A549 treated with RU486 at 1 μM for 4 hours (cell line): ENCODE results near the gene ULBP3. TPM values are rescaled to one million over a fixed set of nuclear protein-coding genes. Genes with fewer than 3 reads are reported as not detected.

Source experiments
- total RNA-seq: library from RNA; stranded (reverse); fragments of 200-300 nt; extraction: Qiagen RNA extraction; gene quantifications from 5 replicates; pipeline ENCODE4 v1.2.3, GENCODE V29; 2022; ENCODE audit warnings: low read depth

The ULBP3 gene
- 3.4 to 4.2 TPM (median 3.8 TPM) in 5 replicates for total RNA-seq

DNA sequence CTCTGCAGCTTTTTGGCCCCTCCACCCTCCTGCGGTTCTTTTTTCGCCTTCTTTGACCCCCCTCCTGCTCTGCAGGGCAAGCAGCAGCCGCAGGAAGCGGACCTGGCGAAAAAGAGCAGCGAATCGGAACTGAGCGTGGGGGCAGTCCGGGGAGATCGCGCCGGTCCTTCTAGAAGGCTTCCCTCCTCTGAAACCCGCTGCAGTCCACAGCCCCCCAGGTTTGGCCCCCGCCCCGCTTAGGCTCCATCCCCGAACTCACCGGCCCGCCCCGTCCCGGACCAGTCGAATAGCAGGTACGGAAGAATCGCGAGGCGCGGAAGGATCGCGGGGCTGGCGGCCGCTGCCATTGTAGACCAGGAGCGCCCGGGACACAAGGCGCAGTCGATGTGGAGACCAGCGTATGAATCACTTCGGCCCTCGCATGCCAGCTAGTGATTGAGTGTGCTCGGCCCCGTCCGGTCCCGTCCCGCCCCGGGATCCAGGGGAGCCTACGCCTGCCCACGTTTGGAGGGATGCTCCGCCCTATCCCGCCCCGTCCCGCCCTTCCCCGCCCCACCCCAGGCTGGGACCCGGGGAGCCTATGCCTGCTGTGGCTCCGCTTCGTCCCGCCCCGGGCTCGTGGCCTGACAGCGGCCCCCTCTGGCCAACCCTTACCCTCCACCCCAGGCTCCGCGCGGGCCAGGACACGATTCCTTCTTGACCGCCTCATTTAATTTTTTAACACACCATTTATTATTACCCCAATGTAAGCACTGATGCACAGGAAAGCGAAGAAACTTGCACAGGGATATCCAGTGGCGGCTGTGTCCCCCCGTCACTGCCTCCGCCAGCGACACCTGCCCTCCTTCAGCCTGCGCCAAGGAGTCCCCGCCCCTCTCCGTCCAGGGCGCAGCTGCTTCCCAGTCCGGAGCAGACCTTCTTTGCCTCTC lies at the start of gene ULBP3:
Gene ULBP3, minus strand, starts transcription at position 402 of the 929 bp plus-strand sequence. Its CDS starts 55 bp downstream, at position 347.

DNA sequence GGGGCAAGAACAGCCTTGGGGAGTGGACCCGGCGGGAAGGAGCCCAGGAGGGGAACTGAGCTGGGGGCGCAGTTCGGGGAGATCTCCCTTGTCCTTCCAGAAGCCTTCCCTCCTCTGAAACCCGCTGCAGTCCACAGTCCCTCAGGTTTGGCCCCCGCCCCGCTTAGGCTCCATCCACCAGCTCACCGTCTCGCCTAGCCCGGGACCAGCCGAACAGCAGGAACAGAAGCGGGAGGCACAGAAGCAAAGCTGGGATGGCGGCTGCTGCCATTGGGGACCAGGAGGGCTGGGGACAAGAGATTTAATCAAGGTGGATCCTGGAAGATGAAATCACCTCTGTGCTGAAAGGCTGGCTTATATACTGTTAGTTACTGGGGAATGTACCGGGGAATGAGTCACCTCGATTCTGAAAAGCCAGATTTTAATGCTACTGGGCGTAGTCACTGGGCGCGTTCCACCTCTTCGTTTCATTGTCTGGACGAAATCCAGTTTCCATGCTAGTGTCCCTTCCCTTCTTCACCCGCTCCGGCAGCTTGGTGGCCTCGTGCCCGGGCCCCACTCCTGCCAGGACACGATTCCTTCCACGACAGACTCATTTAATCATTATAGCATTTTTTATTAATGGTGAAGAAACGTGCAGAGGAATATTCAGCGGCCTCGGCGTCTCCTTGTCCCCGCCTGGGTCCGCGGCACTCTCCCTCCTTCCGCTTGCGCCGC lies 43.6 kb downstream of the ULBP3 start, which contains the start of gene RAET1L:
Gene RAET1L, minus strand, starts transcription at position 332 of the 717 bp plus-strand sequence. Its CDS starts 61 bp downstream, at position 271.

Other genes with a start within 250 kb of the ULBP3 start
- 21.8 to 41.2 TPM (median 37.2 TPM) in 5 replicates for gene LRP11, start 204.8 kb downstream of the ULBP3 start, total RNA-seq
- 2.0 to 3.2 TPM (median 3.0 TPM) in 5 replicates for gene RAET1E, start 171.0 kb downstream of the ULBP3 start, total RNA-seq
- gene RAET1G, start 146.0 kb downstream of the ULBP3 start, total RNA-seq, result 7.3 to 13.0 TPM (median 9.7 TPM) in 5 replicates
- gene ULBP2, start 127.1 kb downstream of the ULBP3 start, total RNA-seq, result 2.7 to 4.2 TPM (median 3.5 TPM) in 5 replicates
- gene ULBP1, start 105.2 kb downstream of the ULBP3 start, total RNA-seq, result 0.64 to 1.3 TPM (median 0.80 TPM) in 5 replicates
- 0.29 to 0.47 TPM (median 0.41 TPM) in 4 of 5 replicates, not detected in the other for gene RAET1L, start 43.6 kb downstream of the ULBP3 start, total RNA-seq
- gene PPP1R14C, start 73.9 kb upstream of the ULBP3 start, total RNA-seq, result 0.63 to 1.5 TPM (median 0.89 TPM) in 5 replicates